HCT116 (cell line): ENCODE data around the gene SLC35E4. TPM values are rescaled to one million over a fixed set of nuclear protein-coding genes. Genes with fewer than 3 reads are reported as not detected.
A peak's percentile ranks its signal among the peaks of the same experiment; 100 is the strongest.

Source experiments
- ATAC-seq: fragments of 200-7000 bp; cut with Tn5 transposase; 2 replicates; pipeline ENCODE4 v1.9.1; 2020; ENCODE audit warnings: mild to moderate bottlenecking, moderate library complexity
- BruUV-seq: library from RNA; stranded (reverse); fragments of 400-500 nt; replicated peaks from 2 replicates; lab custom pipeline; 2021; lab: Mats Ljungman, UMichigan
- CTCF ChIA-PET: fragments of 300-600 bp; sonication (Branson Sonifier 250); formaldehyde crosslinking; loops from one replicate; lab custom pipeline; 2021; ENCODE audit warnings: antibody characterized with exemption; lab: Charles Lee
- POLR2A ChIA-PET: fragments of 300-600, 350-600 bp; sonication (Branson Sonifier 250); formaldehyde crosslinking; loops from one replicate; lab custom pipeline; 2021; ENCODE audit warnings: antibody characterized with exemption; lab: Charles Lee
- RAD21 ChIA-PET, 2 experiments: fragments of 300-600 bp; sonication (Branson Sonifier 250); formaldehyde crosslinking; loops; one replicate each; lab custom pipeline; 2023; ENCODE audit warnings: low total read pairs in 2 of 2; ENCODE audit not compliant: uncharacterized antibody in 2 of 2, unreplicated experiment in 2 of 2, low non-redundant PET in 1 of 2; lab: Charles Lee
- DNase-seq: peaks from one replicate; pipeline ENCODE4 v3.0.0-alpha.2; 2010; ENCODE audit warnings: low read depth, low spot score
- H2AFZ ChIP-seq: fragments of 200-600 bp; shearing (Covaris generic), sonication (generic); 2 replicates; pipeline ENCODE4 v1.6.1; 2017; ENCODE audit warnings: low read depth, mixed run types, mixed read lengths, antibody characterized with exemption, low read length; ENCODE audit not compliant: poor library complexity, severe bottlenecking
- H3K27ac ChIP-seq: 2 replicates; pipeline ENCODE4 v1.5.1; 2012; ENCODE audit warnings: low read depth, low read length
- H3K27me3 ChIP-seq: fragments of 200-600 bp; sonication (generic); 2 replicates; pipeline ENCODE4 v1.6.1; 2016; ENCODE audit warnings: mixed run types, low read length, mixed read lengths; ENCODE audit not compliant: insufficient read depth
- H3K36me3 ChIP-seq, 2 experiments: fragments of 200-500 bp in 1 of 2; fragments of 200-600 bp in 1 of 2; sonication (Bioruptor generic) in 1 of 2; sonication (generic) in 1 of 2; 2 replicates each; pipeline versions ENCODE4 v1.5.1 to v1.6.1; 2014 to 2016; ENCODE audit warnings: low read length in 2 of 2, inconsistent platforms in 1 of 2, mixed read lengths in 1 of 2, mixed run types in 1 of 2; ENCODE audit not compliant: insufficient read depth in 2 of 2, control insufficient read depth in 1 of 2
- H3K4me1 ChIP-seq, 2 experiments: fragments of 200-600 bp in 1 of 2; sonication (generic) in 1 of 2; 2 replicates each; pipeline versions ENCODE4 v1.5.1 to v1.6.1; 2012 to 2017; ENCODE audit warnings: low read length in 2 of 2, inconsistent platforms in 1 of 2, mild to moderate bottlenecking in 1 of 2, mixed read lengths in 1 of 2, mixed run types in 1 of 2, moderate library complexity in 1 of 2; ENCODE audit not compliant: insufficient read depth in 2 of 2, control insufficient read depth in 1 of 2
- H3K4me2 ChIP-seq: fragments of 200-600 bp; sonication (generic); 2 replicates; pipeline ENCODE4 v1.6.1; 2017; ENCODE audit warnings: mixed run types, low read length, mixed read lengths
- H3K4me3 ChIP-seq, 2 experiments: fragments of 200-600 bp in 1 of 2; sonication (generic) in 1 of 2; replicated peaks in 1 of 2; 2 replicates each; pipeline ENCODE4 v1.5.1; 2011 to 2016; ENCODE audit warnings: low read length in 2 of 2, control low read depth in 1 of 2, low read depth in 1 of 2, mild to moderate bottlenecking in 1 of 2, mixed read lengths in 1 of 2, mixed run types in 1 of 2
- H3K79me2 ChIP-seq: fragments of 200-600 bp; sonication (generic); 2 replicates; pipeline ENCODE4 v1.6.1; 2017; ENCODE audit warnings: mild to moderate bottlenecking, mixed run types, low read length, moderate library complexity, mixed read lengths; ENCODE audit not compliant: insufficient read depth
- H3K9ac ChIP-seq: fragments of 200-600 bp; sonication (generic); 2 replicates; pipeline ENCODE4 v1.6.1; 2016; ENCODE audit warnings: low read length, mixed read lengths
- H3K9me2 ChIP-seq: fragments of 200-600 bp; sonication (generic), shearing (Covaris generic); 2 replicates; pipeline ENCODE4 v1.6.1; 2017; ENCODE audit warnings: mixed run types, mild to moderate bottlenecking, moderate library complexity; ENCODE audit not compliant: insufficient read depth
- H3K9me3 ChIP-seq, 2 experiments: fragments of 200-500 bp in 1 of 2; fragments of 200-600 bp in 1 of 2; sonication (Bioruptor generic) in 1 of 2; sonication (generic) in 1 of 2; 2 replicates each; pipeline ENCODE4 v1.6.1; 2014 to 2017; ENCODE audit warnings: low read length in 2 of 2, mixed read lengths in 2 of 2, inconsistent platforms in 1 of 2, low read depth in 1 of 2, mild to moderate bottlenecking in 1 of 2, mixed run types in 1 of 2, moderate library complexity in 1 of 2; ENCODE audit not compliant: control insufficient read depth in 1 of 2, insufficient read depth in 1 of 2
- H4K20me1 ChIP-seq: fragments of 200-600 bp; sonication (generic), shearing (Covaris generic); 2 replicates; pipeline ENCODE4 v1.6.1; 2017; ENCODE audit warnings: mixed run types, mild to moderate bottlenecking, moderate library complexity; ENCODE audit not compliant: insufficient read depth
- ATF3 ChIP-seq: IDR thresholded peaks from 2 replicates; pipeline ENCODE4 v1.6.1; 2012
- ELF1 ChIP-seq: IDR thresholded peaks from 2 replicates; pipeline ENCODE4 v1.6.1; 2012; ENCODE audit warnings: low read depth, borderline replicate concordance
- MAX ChIP-seq: IDR thresholded peaks from 2 replicates; pipeline ENCODE4 v1.6.1; 2012
- RAD21 ChIP-seq: IDR thresholded peaks from 2 replicates; pipeline ENCODE4 v1.6.1; 2012; ENCODE audit warnings: low read depth, mild to moderate bottlenecking
- SRF ChIP-seq: IDR thresholded peaks from 2 replicates; pipeline ENCODE4 v1.6.1; 2012; ENCODE audit warnings: low read depth
- intact Hi-C: fragments of 100-400 bp; cut with micrococcal nuclease; formaldehyde crosslinking; loops from 2 replicates; pipeline ENCODE4 v1.10.0; 2022
- total RNA-seq: library from RNA; stranded (reverse); gene quantifications from one replicate; pipeline ENCODE4 v1.2.1, GENCODE V29; 2021; ENCODE audit not compliant: unreplicated experiment

The SLC35E4 gene
- total RNA-seq, 1 experiment from 2014 or later, result 6.2 TPM

- TF ChIP-seq MAX, result peak; percentile 22; the same call in 1 of the 2 replicates
These were observed 929 bp upstream of the SLC35E4 start (continued) for GRCh38 chr22:30634471-30635233.

GRCh38 chr22:30636226-30637077 is 871 bp downstream of the SLC35E4 start:
- ChIA-PET POLR2A (interaction anchor here (1.3 to 2.2 kb wide), 3 partner anchors 14 to 118 kb away, joined by 3 to 15 read pairs (median 11); no protein-coding TSS in a partner anchor), CTCF (interaction anchor here (0.7 to 3.8 kb wide), 7 partner anchors 8 to 284 kb away, joined by 3 to 95 read pairs (median 4); no protein-coding TSS in a partner anchor), RAD21 (interaction anchor here (2.1 kb wide), 2 partner anchors 118 to 119 kb away, joined by 16 to 27 read pairs; no protein-coding TSS in a partner anchor)
- H3K9ac ChIP-seq, result peak overlapping the region; percentile 78
- no TSS peak for BruUV-seq
- no peak overlapping the region for H2AFZ ChIP-seq
- H3K4me1 ChIP-seq, result peaks cover 17 to 29% of the 10 kb centered on the region in 2 experiments
- H3K27me3 ChIP-seq, result no peaks in the 10 kb centered on the region
- no peaks in the 10 kb centered on the region for H3K9me3 ChIP-seq
- intact Hi-C loops, result loop anchor here (10.0 kb wide), 1 partner anchor 288 kb away; no protein-coding TSS in a partner anchor
- no peak for ATAC-seq
- H3K4me2 ChIP-seq, result peak overlapping the region; percentile 79
- H3K79me2 ChIP-seq, result peaks cover 18% of the 10 kb centered on the region; the same call in 1 of the 2 replicates
- no peaks in the 10 kb centered on the region for H4K20me1 ChIP-seq
- DNase-seq, result no peak
- H3K36me3 ChIP-seq, result no peaks in the 10 kb centered on the region
- no peak for TF ChIP-seq ATF3
- no peak for TF ChIP-seq RAD21
- no peak for TF ChIP-seq SRF
- TF ChIP-seq ELF1, result no peak
- H3K27ac ChIP-seq, result peak overlapping the region; percentile 87
- H3K9me2 ChIP-seq, result no peaks in the 10 kb centered on the region
- H3K4me3 ChIP-seq, result peak overlapping the region; percentile 51 to 63
